Colonic mucosa (tissue), 4 donors: ENCODE data around the gene ENKD1. TPM values are rescaled to one million over a fixed set of nuclear protein-coding genes. Genes with fewer than 3 reads are reported as not detected.
A peak's percentile ranks its signal among the peaks of the same experiment; 100 is the strongest.

Experiments used
- DNase-seq: peaks from one replicate; pipeline ENCODE4 v3.0.0-alpha.2; 2020
- H3K27ac ChIP-seq: fragments of 200-600 bp; one replicate; pipeline ENCODE4 v1.8.0; 2021
- H3K27me3 ChIP-seq: fragments of 200-600 bp; one replicate; pipeline ENCODE4 v1.8.0; 2021
- H3K36me3 ChIP-seq: fragments of 200-600 bp; one replicate; pipeline ENCODE4 v1.8.0; 2021
- H3K4me1 ChIP-seq: fragments of 200-600 bp; one replicate; pipeline ENCODE4 v1.8.0; 2021; ENCODE audit warnings: mild to moderate bottlenecking
- H3K4me3 ChIP-seq: fragments of 200-600 bp; one replicate; pipeline ENCODE4 v1.8.0; 2021
- H3K9ac ChIP-seq, 2 donors: one replicate each; pipeline ENCODE4 v1.7.0; 2013; ENCODE audit warnings: control low read depth in 2 of 2, low read depth in 2 of 2, low read length in 2 of 2
- H3K9me3 ChIP-seq: fragments of 200-600 bp; one replicate; pipeline ENCODE4 v1.8.0; 2021
- CTCF ChIP-seq: fragments of 200-600 bp; IDR thresholded peaks from one replicate; pipeline ENCODE4 v1.8.0; 2022; ENCODE audit warnings: antibody characterized with exemption, mild to moderate bottlenecking
- intact Hi-C: fragments of 100-400 bp; cut with DNase I; formaldehyde crosslinking; loops from one replicate; pipeline ENCODE4 v1.14.1; 2022
- total RNA-seq, 2 donors: library from RNA; stranded (reverse); fragmentation: NEBNext Ultra II Directional in 1 of 2; extraction: Animal tissue kit (Norgen Biotek cat#: 25700) in 1 of 2; gene quantifications; one replicate each; pipeline ENCODE4 v1.2.1, GENCODE V29; 2021
- donor health status: healthy.
- donor health status: DM: no; HTN: no; CAD: no.
- donor health status: DM: no; HTN: no; CAD: no.

Gene ENKD1
- total RNA-seq, 2 donors from 2014 or later = 9.1 to 13.0 TPM

GRCh38 chr16:67658849-67659674 lies 7.5 kb downstream of the ENKD1 start:
- no peak for DNase-seq
- H3K36me3 ChIP-seq = no peaks in the 10 kb centered on the region
- peak overlapping the region; percentile 62 to 90 for H3K9ac ChIP-seq
- H3K27ac ChIP-seq = no peak overlapping the region
- H3K4me1 ChIP-seq = peaks cover 12% of the 10 kb centered on the region
- intact Hi-C loops = loop anchor here (10.0 kb wide), 1 partner anchor 114 kb away; no protein-coding TSS in a partner anchor
- H3K27me3 ChIP-seq = peaks cover 12% of the 10 kb centered on the region
- no peaks in the 10 kb centered on the region for H3K9me3 ChIP-seq
- peak overlapping the region; percentile 90 for H3K4me3 ChIP-seq
- TF ChIP-seq CTCF = no peak

- no peaks in the 10 kb centered on the region for H3K9me3 ChIP-seq
- no peak overlapping the region for H3K4me3 ChIP-seq
- no peaks in the 10 kb centered on the region for H3K36me3 ChIP-seq
- no peak overlapping the region for H3K27ac ChIP-seq
- H3K9ac ChIP-seq = no peak overlapping the region
- DNase-seq = no peak
- peaks cover 21% of the 10 kb centered on the region for H3K27me3 ChIP-seq
- H3K4me1 ChIP-seq = peaks cover 12% of the 10 kb centered on the region
- intact Hi-C loops = loop anchor here (10.0 kb wide), 1 partner anchor 113 kb away; no protein-coding TSS in a partner anchor
- TF ChIP-seq CTCF = no peak
These were observed 8.6 kb downstream of the ENKD1 start for GRCh38 chr16:67657751-67658518.

- Histone ChIP-seq H3K9me3 (no peaks in the 10 kb centered on the region), H3K4me3 (no peak overlapping the region), H3K27me3 (peaks cover 26% of the 10 kb centered on the region), H3K27ac (no peak overlapping the region), H3K9ac (no peak overlapping the region), H3K36me3 (no peaks in the 10 kb centered on the region), H3K4me1 (peaks cover 12% of the 10 kb centered on the region)
- intact Hi-C loops = loop anchor here (10.0 kb wide), 1 partner anchor 112 kb away; no protein-coding TSS in a partner anchor
- DNase-seq = no peak
- no peak for TF ChIP-seq CTCF
These were observed 9.4 kb downstream of the ENKD1 start for GRCh38 chr16:67657017-67657608.

- DNase-seq = no peak
- no peak for TF ChIP-seq CTCF
- intact Hi-C loops = loop anchor here (10.0 kb wide), 1 partner anchor 112 kb away; no protein-coding TSS in a partner anchor
These were observed 10.1 kb downstream of the ENKD1 start for GRCh38 chr16:67656344-67657016.

GRCh38 chr16:67655363-67655762 lies 11.2 kb downstream of the ENKD1 start:
- H3K27me3 ChIP-seq = peaks cover 35% of the 10 kb centered on the region
- intact Hi-C loops = loop anchor here (10.0 kb wide), 1 partner anchor 111 kb away; no protein-coding TSS in a partner anchor
- no peak for DNase-seq
- peaks cover 6% of the 10 kb centered on the region for H3K4me1 ChIP-seq
- TF ChIP-seq CTCF = no peak
- no peak overlapping the region for H3K4me3 ChIP-seq
- no peaks in the 10 kb centered on the region for H3K36me3 ChIP-seq
- no peak overlapping the region for H3K27ac ChIP-seq
- H3K9ac ChIP-seq = no peak overlapping the region
- no peaks in the 10 kb centered on the region for H3K9me3 ChIP-seq

More at GRCh38 chr16:67656344-67657016, 10.1 kb downstream of the ENKD1 start:
- Histone ChIP-seq H3K27ac (no peak overlapping the region), H3K9ac (no peak overlapping the region), H3K9me3 (no peaks in the 10 kb centered on the region), H3K4me3 (no peak overlapping the region), H3K4me1 (peaks cover 11% of the 10 kb centered on the region), H3K27me3 (peaks cover 31% of the 10 kb centered on the region), H3K36me3 (no peaks in the 10 kb centered on the region)
